Stromal cell of bone marrow (primary cell): ENCODE measurements around the gene GIMAP1.
A peak's percentile ranks its signal among the peaks of the same experiment; 100 is the strongest.
"Not testable (repeated sequence)": the region's sequence is repeated elsewhere in the genome, so short reads cannot be mapped to it uniquely, and the experiment has no call there.

ENCODE experiments used
- DNase-seq: peaks from one replicate; pipeline ENCODE4 v3.0.0-alpha.2; 2012; ENCODE audit warnings: low read depth

GIMAP1 gene

DNA sequence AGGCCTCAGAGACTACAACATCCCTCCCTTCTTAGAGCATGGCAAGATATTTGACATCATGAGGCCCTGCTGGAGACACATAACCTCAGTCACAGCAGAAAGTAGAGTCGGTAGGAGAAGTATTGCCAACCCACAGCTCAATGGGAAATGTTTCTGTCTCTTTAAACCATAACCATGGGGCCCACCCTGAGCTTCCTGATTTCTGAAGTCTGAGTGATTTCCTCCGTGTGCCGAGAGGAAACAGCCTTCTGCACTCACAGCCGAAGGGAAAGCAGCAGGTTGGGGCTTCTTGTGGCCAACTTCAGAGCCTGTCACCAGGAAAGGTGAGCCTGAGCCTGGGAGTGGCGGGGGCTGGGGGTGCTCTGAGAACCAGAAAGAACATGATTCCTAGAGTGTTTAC, at the start of gene GIMAP1:
Gene GIMAP1, plus strand, starts transcription at position 246 of the 400 bp plus-strand sequence. CDS start 2,435 bp downstream, outside the sequence.
- no peak for DNase-seq

DNA sequence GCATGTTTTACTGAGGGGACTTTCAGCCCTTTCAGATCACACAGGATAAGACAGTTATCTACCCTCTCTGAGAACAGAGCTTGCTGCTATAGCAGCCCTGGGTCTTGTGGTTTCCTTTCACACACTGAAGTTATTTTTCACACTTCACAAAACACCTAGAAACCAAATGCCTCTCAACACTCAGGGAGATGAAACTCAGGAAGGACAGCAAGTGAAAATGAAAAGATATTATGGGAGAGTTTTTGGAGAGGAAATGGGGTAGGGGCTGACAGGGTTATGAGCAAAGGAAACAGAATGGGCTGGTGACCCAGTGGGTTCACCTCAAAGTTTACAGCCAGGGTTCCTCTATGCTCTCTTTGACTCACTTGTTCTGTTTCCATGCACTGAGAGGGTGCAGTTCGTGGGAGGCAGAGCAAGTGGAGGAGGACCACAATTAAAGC, 47.9 kb upstream of the GIMAP1 start:
- DNase-seq, result no peak

DNA sequence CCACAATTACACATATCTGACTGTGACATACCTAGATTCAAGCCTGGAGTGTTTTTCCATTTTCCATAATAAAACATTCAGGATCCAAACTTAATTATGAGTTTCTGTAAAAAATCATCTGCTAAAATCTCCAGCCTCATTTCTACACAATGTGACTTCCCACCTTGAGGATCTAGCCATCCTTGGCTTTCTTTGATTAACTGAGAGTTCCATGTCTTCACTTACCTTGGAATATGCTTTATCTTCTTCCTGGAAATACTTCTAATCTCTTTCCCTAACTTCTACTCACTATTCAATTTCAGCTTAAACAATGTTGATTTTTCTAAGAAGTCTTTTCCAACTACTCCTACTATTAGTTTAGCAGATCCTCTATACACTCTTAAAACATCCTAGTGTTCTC, 47.4 kb upstream of the GIMAP1 start:
- DNase-seq, result no peak

DNA sequence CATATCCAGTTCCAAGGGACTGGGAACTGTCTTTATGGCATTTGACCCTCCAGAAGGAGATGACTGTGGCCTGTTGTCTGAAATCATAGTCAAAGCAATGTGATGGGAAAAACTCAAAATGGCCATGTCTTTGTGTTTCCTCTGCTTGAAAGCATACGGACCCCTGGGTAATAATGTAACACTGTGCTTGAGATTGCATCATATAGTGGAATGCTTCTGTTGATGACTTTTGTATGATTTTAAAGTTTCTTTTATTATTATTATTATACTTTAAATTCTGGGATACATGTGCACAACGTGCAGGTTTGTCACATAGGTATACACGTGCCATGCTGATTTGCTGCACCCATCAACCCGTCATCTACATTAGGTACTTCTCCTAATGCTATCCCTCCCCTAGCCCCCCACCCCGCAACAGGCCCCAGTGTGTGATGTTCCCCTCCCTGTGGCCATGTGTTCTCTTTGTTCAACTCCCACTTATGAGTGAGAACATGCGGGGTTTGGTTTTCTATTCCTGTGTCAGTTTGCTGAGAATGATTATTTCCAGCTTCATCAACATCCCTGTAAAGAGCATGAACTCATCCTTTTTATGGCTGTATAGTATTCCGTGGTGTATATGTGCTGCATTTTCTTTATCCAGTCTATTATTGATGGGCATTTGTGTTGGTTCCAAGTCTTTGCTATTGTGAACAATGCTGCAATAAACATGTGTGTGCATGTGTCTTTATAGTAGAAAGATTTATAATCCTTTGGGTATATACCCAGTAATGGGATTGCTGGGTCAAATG, 44.4 kb upstream of the GIMAP1 start:
- DNase-seq, result not testable (repeated sequence)

GRCh38 chr7:150675714-150676113, 40.7 kb upstream of the GIMAP1 start:
- no peak for DNase-seq

DNA sequence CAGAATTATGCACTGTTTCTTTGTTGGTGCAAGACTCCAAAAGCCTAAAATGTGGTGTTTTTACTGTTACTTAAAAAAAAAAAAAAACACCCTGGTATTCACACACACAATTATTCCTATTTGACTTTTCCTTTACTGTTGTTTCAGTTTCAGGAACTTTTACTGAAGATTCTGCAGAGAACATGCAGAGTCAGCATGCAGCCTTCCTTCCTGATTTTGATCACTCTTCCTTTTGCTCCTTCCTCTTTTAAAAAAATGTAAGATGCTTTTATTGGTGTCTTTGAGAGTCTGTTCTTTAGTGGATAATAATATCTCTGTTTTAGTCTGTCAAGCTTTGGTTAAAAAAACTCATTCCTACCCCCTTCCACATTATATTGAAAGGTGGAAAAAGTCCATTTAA, 40.1 kb upstream of the GIMAP1 start:
- not testable (repeated sequence) for DNase-seq

DNA sequence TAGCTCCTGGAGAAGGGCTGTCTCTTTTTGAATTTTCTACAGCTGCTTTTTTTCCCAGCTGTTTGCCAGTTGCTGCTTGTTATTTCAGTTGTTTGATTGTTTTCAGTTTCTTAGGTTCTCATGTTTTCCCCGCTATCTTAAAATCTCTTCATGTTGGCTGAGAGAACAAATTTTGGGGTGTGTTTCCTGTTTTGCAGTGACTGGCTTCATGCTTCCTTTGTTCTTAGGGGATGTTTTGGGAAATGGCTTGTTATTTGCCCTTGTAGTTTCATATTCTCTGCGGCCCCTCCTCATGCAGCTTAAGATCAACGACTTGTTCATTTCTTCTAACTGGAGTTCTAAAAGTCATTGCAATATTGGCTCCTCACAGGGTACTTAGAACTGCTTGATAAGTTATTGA, 39.6 kb upstream of the GIMAP1 start:
- not testable (repeated sequence) for DNase-seq

DNA sequence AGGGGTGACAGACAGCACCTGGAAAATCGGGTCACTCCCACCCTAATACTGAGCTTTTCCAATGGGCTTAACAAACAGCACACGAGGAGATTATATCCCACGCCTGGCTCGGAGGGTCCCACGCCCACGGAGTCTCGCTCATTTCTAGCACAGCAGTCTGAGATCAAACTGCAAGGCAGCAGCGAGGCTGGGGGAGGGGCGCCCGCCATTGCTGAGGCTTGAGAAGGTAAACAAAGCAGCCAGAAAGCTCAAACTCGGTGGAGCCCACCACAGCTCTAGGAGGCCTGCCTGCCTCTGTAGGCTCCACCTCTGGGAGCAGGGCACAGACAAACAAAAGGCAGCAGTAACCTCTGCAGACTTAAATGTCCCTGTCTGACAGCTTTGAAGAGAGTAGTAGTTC, 37.8 kb upstream of the GIMAP1 start:
- DNase-seq, result not testable (repeated sequence)

GRCh38 chr7:150680364-150680763, 36.0 kb upstream of the GIMAP1 start:
- not testable (repeated sequence) for DNase-seq

DNA sequence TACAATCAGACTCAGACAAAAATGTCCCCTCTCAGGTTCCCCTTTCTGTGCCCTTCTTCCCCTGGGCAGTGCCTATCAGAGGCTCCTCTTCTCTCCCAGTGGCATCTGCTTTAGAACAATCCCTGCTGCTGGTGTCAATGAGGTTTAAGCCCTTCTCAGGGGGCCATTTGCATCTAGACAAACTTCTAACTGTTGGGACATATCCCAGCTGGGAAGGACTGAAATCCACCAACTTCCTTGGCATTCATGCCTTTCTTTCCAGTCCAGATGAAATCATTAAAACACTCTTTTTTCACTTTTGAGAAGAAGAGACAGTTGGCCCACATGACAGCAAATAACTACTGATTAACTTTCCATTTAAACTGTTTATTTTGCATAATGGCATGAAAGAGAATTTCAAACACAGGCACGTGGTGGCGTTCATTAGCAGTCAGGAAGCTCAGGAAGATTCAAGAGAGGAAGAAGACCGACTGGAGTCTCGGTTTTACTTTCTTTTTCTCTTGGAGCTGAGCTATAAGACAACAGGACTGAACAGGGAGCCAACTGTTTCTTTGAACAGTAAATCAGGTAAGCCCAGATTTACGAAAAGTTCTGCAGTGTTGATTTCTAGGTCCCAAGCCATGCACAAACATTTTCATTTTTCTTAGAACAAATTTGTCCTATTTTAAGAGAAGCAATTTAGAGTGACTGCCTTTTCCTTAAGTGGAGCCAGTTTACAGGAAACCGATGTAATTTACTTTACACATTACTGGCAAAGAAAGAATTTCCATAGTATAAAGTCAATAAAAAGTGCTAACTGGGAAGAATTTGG, 31.0 kb upstream of the GIMAP1 start, which contains the start of gene GIMAP2:
Gene GIMAP2, plus strand, starts transcription at position 488 of the 811 bp plus-strand sequence. CDS start 1,354 bp downstream, outside the sequence.
- peak; percentile 8 for DNase-seq

- DNase-seq, result no peak
Observed at GRCh38 chr7:150686030-150686631, 30.3 kb upstream of the GIMAP1 start.

GRCh38 chr7:150688630-150689029, 27.8 kb upstream of the GIMAP1 start:
- no peak for DNase-seq

DNA sequence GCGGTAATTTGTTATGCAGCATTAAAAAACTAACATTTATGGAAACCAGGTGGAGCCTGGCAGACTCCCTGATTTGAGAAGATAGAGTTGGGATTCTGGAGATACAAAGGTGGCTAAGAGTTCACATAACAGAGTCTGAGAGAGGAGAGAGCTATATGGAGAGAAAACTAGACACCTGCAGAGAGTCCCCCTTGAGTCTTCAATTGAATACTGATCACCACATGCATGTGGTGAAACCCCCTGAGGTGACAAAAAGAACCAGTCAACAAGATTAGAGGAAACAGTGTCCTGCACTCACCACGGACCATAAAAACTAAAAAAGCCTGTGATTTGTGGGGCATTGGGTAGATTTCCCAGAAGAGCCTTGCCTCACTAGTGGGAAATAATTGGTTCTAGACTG, 20.8 kb upstream of the GIMAP1 start:
- no peak for DNase-seq

GRCh38 chr7:150703209-150703608, 13.2 kb upstream of the GIMAP1 start:
- DNase-seq, result no peak

- no peak for DNase-seq
Observed at GRCh38 chr7:150715293-150715692, 1.1 kb upstream of the GIMAP1 start.

GRCh38 chr7:150715738-150716137, 675 bp upstream of the GIMAP1 start:
- no peak for DNase-seq

DNA sequence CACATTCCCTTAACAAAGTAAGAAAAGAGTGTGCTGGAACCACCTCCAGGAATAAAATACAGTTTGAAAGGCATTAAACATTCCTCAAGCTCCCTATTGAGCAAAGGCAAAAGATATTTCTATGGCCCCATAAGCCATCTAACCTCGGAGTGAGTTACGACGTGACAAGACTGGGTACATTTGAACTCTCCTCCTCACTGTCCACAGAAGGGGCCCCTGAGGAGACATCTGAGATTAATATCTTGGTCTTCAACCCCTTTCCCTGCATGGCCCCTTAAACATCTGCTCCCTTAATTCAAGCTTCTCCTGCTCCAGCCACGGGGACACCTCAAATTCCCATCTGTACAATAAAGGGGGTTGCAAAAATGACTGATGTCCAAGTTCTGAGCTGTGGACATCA, 526 bp downstream of the GIMAP1 start:
- DNase-seq, result no peak

GRCh38 chr7:150717814-150718420, 1.5 kb downstream of the GIMAP1 start:
- no peak for DNase-seq

GRCh38 chr7:150719436-150719835, 3.0 kb downstream of the GIMAP1 start:
- no peak for DNase-seq

DNA sequence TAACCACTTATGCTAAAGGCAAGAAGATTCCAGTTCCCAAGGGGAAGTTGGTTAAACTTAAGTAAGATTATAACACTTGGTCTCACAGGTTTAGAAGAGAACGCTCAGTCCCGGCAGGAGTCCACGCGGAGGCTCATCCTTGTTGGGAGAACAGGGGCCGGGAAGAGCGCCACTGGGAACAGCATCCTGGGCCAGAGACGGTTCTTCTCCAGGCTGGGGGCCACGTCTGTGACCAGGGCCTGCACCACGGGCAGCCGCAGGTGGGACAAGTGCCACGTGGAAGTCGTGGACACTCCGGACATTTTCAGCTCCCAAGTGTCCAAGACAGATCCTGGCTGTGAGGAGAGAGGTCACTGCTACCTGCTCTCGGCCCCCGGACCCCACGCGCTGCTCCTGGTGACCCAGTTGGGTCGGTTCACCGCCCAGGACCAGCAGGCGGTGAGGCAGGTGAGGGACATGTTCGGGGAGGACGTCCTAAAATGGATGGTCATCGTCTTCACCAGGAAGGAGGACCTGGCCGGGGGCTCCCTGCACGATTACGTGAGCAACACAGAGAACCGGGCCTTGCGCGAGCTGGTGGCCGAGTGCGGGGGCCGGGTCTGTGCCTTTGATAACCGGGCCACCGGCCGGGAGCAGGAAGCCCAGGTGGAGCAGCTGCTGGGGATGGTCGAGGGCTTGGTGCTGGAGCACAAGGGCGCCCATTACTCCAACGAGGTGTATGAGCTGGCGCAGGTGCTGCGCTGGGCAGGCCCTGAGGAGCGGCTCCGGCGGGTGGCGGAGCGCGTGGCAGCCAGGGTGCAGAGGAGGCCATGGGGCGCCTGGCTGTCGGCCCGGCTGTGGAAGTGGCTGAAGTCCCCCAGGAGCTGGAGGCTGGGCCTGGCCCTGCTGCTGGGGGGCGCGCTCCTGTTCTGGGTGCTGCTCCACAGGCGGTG, 3.8 kb downstream of the GIMAP1 start:
- DNase-seq, result no peak

GRCh38 chr7:150721970-150722373, 5.6 kb downstream of the GIMAP1 start:
- no peak for DNase-seq
